Uterus (tissue), 4 donors: Measurements from ENCODE around the gene SETMAR. TPM values are rescaled to one million over a fixed set of nuclear protein-coding genes. Genes with fewer than 3 reads are reported as not detected.

Source experiments
- DNase-seq, 2 donors: peaks; one replicate each; pipeline ENCODE4 v3.0.0-alpha.2; 2019 to 2020
- H3K27ac ChIP-seq, 2 donors: fragments of 200-600 bp; sonication (generic); 1 replicate in 1 of 2; 2 replicates in 1 of 2; pipeline ENCODE4 v1.5.1; 2016 to 2018
- H3K27me3 ChIP-seq, 2 donors: fragments of 200-600 bp; sonication (generic); one replicate each; pipeline ENCODE4 v1.5.1; 2018 to 2019; ENCODE audit warnings: control low read depth in 1 of 2
- H3K36me3 ChIP-seq, 2 donors: fragments of 200-600 bp; sonication (generic); one replicate each; pipeline ENCODE4 v1.5.1; 2019; ENCODE audit warnings: control low read depth in 1 of 2
- H3K4me1 ChIP-seq, 2 donors: fragments of 200-600 bp; sonication (generic); one replicate each; pipeline ENCODE4 v1.5.1; 2018 to 2019; ENCODE audit warnings: control low read depth in 1 of 2
- H3K4me3 ChIP-seq, 2 donors: fragments of 200-600 bp; sonication (generic); 1 replicate in 1 of 2; 2 replicates in 1 of 2; pipeline ENCODE4 v1.5.1; 2018 to 2019; ENCODE audit warnings: mild to moderate bottlenecking in 1 of 2
- H3K9me3 ChIP-seq, 2 donors: fragments of 200-600 bp; sonication (generic); one replicate each; pipeline ENCODE4 v1.5.1; 2019; ENCODE audit warnings: control low read depth in 1 of 2
- CTCF ChIP-seq, 4 experiments: fragments of 200-600 bp in 2 of 4; fragments of 450-650 bp in 2 of 4; sonication (generic) in 2 of 4; IDR thresholded peaks; one replicate each; pipeline ENCODE4 v1.5.1; 2016 to 2019; ENCODE audit warnings: antibody characterized with exemption in 4 of 4, mild to moderate bottlenecking in 2 of 4, moderate library complexity in 1 of 4
- POLR2A ChIP-seq, 2 donors: fragments of 450-650 bp; IDR thresholded peaks; one replicate each; pipeline ENCODE4 v1.6.1; 2016; ENCODE audit warnings: antibody characterized with exemption in 2 of 2, mild to moderate bottlenecking in 1 of 2, moderate library complexity in 1 of 2
- intact Hi-C: fragments of 100-400 bp; cut with DNase I; formaldehyde crosslinking; loops from one replicate; pipeline ENCODE4 v1.15.1; 2023; ENCODE audit warnings: low total_unique reads
- total RNA-seq, 4 donors: library from RNA; depleted of rRNA in 3 of 4; stranded (reverse); fragments of >200 nt in 3 of 4; gene quantifications; one replicate each; pipeline versions ENCODE4 v1.1.0 to v1.2.4, GENCODE V29; 2014 to 2023
- donor health status: DM: yes; HTN: yes; CAD: no.

Gene SETMAR
- total RNA-seq, 4 donors from 2014 or later = 32.3 to 37.6 (median 36.2) TPM

- intact Hi-C loops = loop anchor here (5.0 kb wide), 1 partner anchor 286 kb away; no protein-coding TSS in a partner anchor
- no peaks in the 10 kb centered on the region for H3K4me1 ChIP-seq
- peak overlapping the region; percentile 73 to 82 for H3K27ac ChIP-seq
- no peaks in the 10 kb centered on the region for H3K27me3 ChIP-seq
- no peaks in the 10 kb centered on the region for H3K9me3 ChIP-seq
- peak overlapping the region; percentile 18 to 23 for H3K4me3 ChIP-seq
- no peaks in the 10 kb centered on the region for H3K36me3 ChIP-seq
- TF ChIP-seq CTCF (IDR thresholded peaks at IDR 0.05) (no peak), POLR2A (IDR thresholded peaks at IDR 0.05) (no peak)
- DNase-seq = no peak
Observed at GRCh38 chr3:4351164-4351855, 48.1 kb downstream of the SETMAR start.

GRCh38 chr3:4351872-4352271 lies 48.7 kb downstream of the SETMAR start:
- DNase-seq = no peak
- no peaks in the 10 kb centered on the region for H3K4me1 ChIP-seq
- intact Hi-C loops = loop anchor here (5.0 kb wide), 1 partner anchor 285 kb away; no protein-coding TSS in a partner anchor
- H3K27ac ChIP-seq = peak overlapping the region; percentile 73 to 82
- H3K36me3 ChIP-seq = no peaks in the 10 kb centered on the region
- no peaks in the 10 kb centered on the region for H3K9me3 ChIP-seq
- H3K4me3 ChIP-seq = no peak overlapping the region
- no peaks in the 10 kb centered on the region for H3K27me3 ChIP-seq
- TF ChIP-seq POLR2A (IDR thresholded peaks at IDR 0.05) (no peak), CTCF (IDR thresholded peaks at IDR 0.05) (no peak)

- Histone ChIP-seq H3K36me3 (no peaks in the 10 kb centered on the region), H3K4me3 (no peak overlapping the region), H3K4me1 (no peaks in the 10 kb centered on the region), H3K9me3 (no peaks in the 10 kb centered on the region), H3K27ac (peak overlapping the region; percentile 1 to 61), H3K27me3 (no peaks in the 10 kb centered on the region)
- TF ChIP-seq CTCF (IDR thresholded peaks at IDR 0.05) (no peak), POLR2A (IDR thresholded peaks at IDR 0.05) (no peak)
- intact Hi-C loops = no loop called here
- peak; percentile 32 to 58 for DNase-seq
Observed at GRCh38 chr3:4355401-4356219, 52.4 kb downstream of the SETMAR start.

- Histone ChIP-seq H3K36me3 (no peaks in the 10 kb centered on the region), H3K27ac (peak overlapping the region in 1 of 2 donors; percentile 61), H3K27me3 (no peaks in the 10 kb centered on the region), H3K4me3 (no peak overlapping the region), H3K4me1 (no peaks in the 10 kb centered on the region), H3K9me3 (no peaks in the 10 kb centered on the region)
- no peak for DNase-seq
- TF ChIP-seq CTCF (IDR thresholded peaks at IDR 0.05) (no peak), POLR2A (IDR thresholded peaks at IDR 0.05) (no peak)
- intact Hi-C loops = no loop called here
Observed at GRCh38 chr3:4356220-4356540, 53.0 kb downstream of the SETMAR start.
